BJ (cell line): ENCODE measurements around the gene ABTB1. TPM values are rescaled to one million over a fixed set of nuclear protein-coding genes. Genes with fewer than 3 reads are reported as not detected.

Source experiments
- CTCF ChIA-PET: fragments of 350-600 bp; formaldehyde crosslinking; extraction: SDS; loops from one replicate; lab custom pipeline; 2021; ENCODE audit warnings: antibody characterized with exemption, inconsistent platforms; lab: Yijun Ruan, JAX
- POLR2A ChIA-PET: fragments of 300-600 bp; sonication (Branson Sonifier 250); formaldehyde crosslinking; extraction: SDS; loops from one replicate; lab custom pipeline; 2021; ENCODE audit warnings: antibody characterized with exemption; lab: Charles Lee
- DNase-seq: peaks from one replicate; pipeline ENCODE4 v3.0.0-alpha.2; 2011; ENCODE audit warnings: low read depth
- H3K27me3 ChIP-seq: 2 replicates; pipeline ENCODE4 v1.6.0; 2011; ENCODE audit warnings: low read length; ENCODE audit not compliant: control insufficient read depth, insufficient read depth
- H3K36me3 ChIP-seq: 2 replicates; pipeline ENCODE4 v1.5.1; 2011; ENCODE audit warnings: low read length; ENCODE audit not compliant: control insufficient read depth, insufficient read depth
- H3K4me3 ChIP-seq: 2 replicates; pipeline ENCODE4 v1.5.1; 2011; ENCODE audit warnings: low read depth, mild to moderate bottlenecking, control low read depth, low read length
- CTCF ChIP-seq: IDR thresholded peaks from 2 replicates; pipeline ENCODE4 v1.5.1; 2011; ENCODE audit warnings: low read depth, mild to moderate bottlenecking, control low read depth, inconsistent platforms, low read length, moderate library complexity; ENCODE audit not compliant: insufficient read depth
- polyA plus RNA-seq: library from polyadenylated mRNA; depleted of rRNA; stranded (reverse); fragments of >200 nt; gene quantifications from 2 replicates; pipeline ENCODE4 v1.2.3, GENCODE V29; 2011

Gene ABTB1
- polyA plus RNA-seq, 1 experiment = 46.5 TPM

GRCh38 chr3:127706312-127706711, 33.6 kb downstream of the ABTB1 start:
- Histone ChIP-seq H3K36me3 (peaks cover 7% of the 10 kb centered on the region), H3K27me3 (no peaks in the 10 kb centered on the region), H3K4me3 (no peak overlapping the region)
- no peak for DNase-seq
- TF ChIP-seq CTCF = no peak
- ChIA-PET POLR2A (no interaction called here), CTCF (interaction anchor here (0.8 to 1.2 kb wide), 3 partner anchors 9 to 15 kb away, joined by 3 to 5 read pairs (median 5); no protein-coding TSS in a partner anchor)

GRCh38 chr3:127706785-127707351, 34.1 kb downstream of the ABTB1 start:
- no peak for TF ChIP-seq CTCF
- ChIA-PET CTCF (interaction anchor here (0.8 to 1.2 kb wide), 3 partner anchors 9 to 15 kb away, joined by 3 to 5 read pairs (median 5); no protein-coding TSS in a partner anchor), POLR2A (no interaction called here)
- Histone ChIP-seq H3K4me3 (no peak overlapping the region), H3K36me3 (peaks cover 7% of the 10 kb centered on the region), H3K27me3 (no peaks in the 10 kb centered on the region)
- DNase-seq = no peak

GRCh38 chr3:127707851-127708411, 35.2 kb downstream of the ABTB1 start:
- peaks cover 10% of the 10 kb centered on the region for H3K36me3 ChIP-seq
- CTCF ChIA-PET = no interaction called here
- H3K27me3 ChIP-seq = no peaks in the 10 kb centered on the region
- POLR2A ChIA-PET = no interaction called here
- DNase-seq = no peak
- no peak overlapping the region for H3K4me3 ChIP-seq
- no peak for TF ChIP-seq CTCF

GRCh38 chr3:127708837-127709236, 36.1 kb downstream of the ABTB1 start:
- H3K27me3 ChIP-seq = no peaks in the 10 kb centered on the region
- no peak for TF ChIP-seq CTCF
- H3K4me3 ChIP-seq = no peak overlapping the region
- ChIA-PET CTCF (interaction anchor here (1.1 to 1.3 kb wide), 2 partner anchors 39 to 54 kb away, joined by 3 read pairs; no protein-coding TSS in a partner anchor), POLR2A (no interaction called here)
- no peak for DNase-seq
- peaks cover 10% of the 10 kb centered on the region for H3K36me3 ChIP-seq

GRCh38 chr3:127709320-127710060, 36.7 kb downstream of the ABTB1 start:
- no peak for DNase-seq
- Histone ChIP-seq H3K27me3 (no peaks in the 10 kb centered on the region), H3K4me3 (no peak overlapping the region), H3K36me3 (peaks cover 13% of the 10 kb centered on the region)
- POLR2A ChIA-PET = no interaction called here
- CTCF ChIA-PET = interaction anchor here (1.0 to 1.3 kb wide), 3 partner anchors 13 to 54 kb away, joined by 3 read pairs; no protein-coding TSS in a partner anchor
- TF ChIP-seq CTCF = no peak
